GM12801 (cell line): ENCODE results near the gene ALDH9A1.

Source experiments
- CTCF ChIP-seq: IDR thresholded peaks from one replicate; pipeline ENCODE4 v1.5.1; 2011; ENCODE audit warnings: control low read depth; ENCODE audit not compliant: insufficient read length; ENCODE audit errors: extremely low read depth

The ALDH9A1 gene

GRCh38 chr1:165666152-165666825, 32.1 kb downstream of the ALDH9A1 start:
- TF ChIP-seq CTCF = no peak

- TF ChIP-seq CTCF = no peak
Observed at GRCh38 chr1:165662186-165662585, 36.2 kb downstream of the ALDH9A1 start.

GRCh38 chr1:165661703-165662102, 36.7 kb downstream of the ALDH9A1 start:
- TF ChIP-seq CTCF = no peak

- no peak for TF ChIP-seq CTCF
Observed at GRCh38 chr1:165659581-165659895, 38.8 kb downstream of the ALDH9A1 start.

- no peak for TF ChIP-seq CTCF
Observed at GRCh38 chr1:165650981-165651625, 47.3 kb downstream of the ALDH9A1 start.

GRCh38 chr1:165648919-165649572, 49.3 kb downstream of the ALDH9A1 start:
- TF ChIP-seq CTCF = no peak

- TF ChIP-seq CTCF = no peak
Observed at GRCh38 chr1:165647970-165648369, 50.4 kb downstream of the ALDH9A1 start.
